Neutrophil (primary cell): Measurements from ENCODE around the gene SUMF1.

Source experiments
- H3K27ac ChIP-seq: fragments of 200-600 bp; sonication (generic); 2 replicates; pipeline ENCODE4 v1.5.1; 2016; ENCODE audit warnings: mild to moderate bottlenecking, moderate library complexity
- H3K27me3 ChIP-seq: fragments of 200-600 bp; sonication (generic); 2 replicates; pipeline ENCODE4 v1.6.0; 2016; ENCODE audit warnings: mild to moderate bottlenecking
- H3K36me3 ChIP-seq: fragments of 200-600 bp; sonication (generic); 2 replicates; pipeline ENCODE4 v1.5.1; 2017
- H3K4me1 ChIP-seq, 2 experiments: fragments of 200-600 bp in 1 of 2; sonication (generic) in 1 of 2; 1 replicate in 1 of 2; 2 replicates in 1 of 2; pipeline versions ENCODE4 v1.5.1 to v1.6.1; 2013 to 2016; ENCODE audit warnings: low read depth in 1 of 2, low read length in 1 of 2, mild to moderate bottlenecking in 1 of 2, moderate library complexity in 1 of 2; ENCODE audit not compliant: control insufficient read depth in 1 of 2, insufficient read depth in 1 of 2
- H3K4me3 ChIP-seq, 2 experiments: fragments of 200-600 bp in 1 of 2; sonication (generic) in 1 of 2; 1 replicate in 1 of 2; 2 replicates in 1 of 2; pipeline ENCODE4 v1.5.1; 2013 to 2016; ENCODE audit warnings: low read depth in 1 of 2, low read length in 1 of 2, mild to moderate bottlenecking in 1 of 2, moderate library complexity in 1 of 2
- H3K9me3 ChIP-seq: fragments of 200-600 bp; sonication (generic); 2 replicates; pipeline ENCODE4 v1.5.1; 2016
- CTCF ChIP-seq: fragments of 200-600 bp; sonication (generic); IDR thresholded peaks from 2 replicates; pipeline ENCODE4 v1.5.1; 2016; ENCODE audit warnings: antibody characterized with exemption

The SUMF1 gene

GRCh38 chr3:4323246-4324027, 143.6 kb downstream of the SUMF1 start:
- Histone ChIP-seq H3K4me3 (no peak overlapping the region), H3K9me3 (peaks cover 3% of the 10 kb centered on the region), H3K36me3 (no peaks in the 10 kb centered on the region), H3K27me3 (no peaks in the 10 kb centered on the region), H3K27ac (no peak overlapping the region), H3K4me1 (peaks cover 6 to 16% of the 10 kb centered on the region in 2 experiments)
- no peak for TF ChIP-seq CTCF

GRCh38 chr3:4322635-4323034, 144.4 kb downstream of the SUMF1 start:
- Histone ChIP-seq H3K4me1 (peaks cover 6 to 16% of the 10 kb centered on the region in 2 experiments), H3K4me3 (no peak overlapping the region), H3K27me3 (no peaks in the 10 kb centered on the region), H3K36me3 (no peaks in the 10 kb centered on the region), H3K27ac (no peak overlapping the region), H3K9me3 (peaks cover 3% of the 10 kb centered on the region)
- no peak for TF ChIP-seq CTCF

GRCh38 chr3:4321732-4322131, 145.3 kb downstream of the SUMF1 start:
- Histone ChIP-seq H3K4me3 (no peak overlapping the region), H3K27ac (no peak overlapping the region), H3K4me1 (peaks cover 6 to 16% of the 10 kb centered on the region in 2 experiments), H3K9me3 (peaks cover 2% of the 10 kb centered on the region), H3K27me3 (no peaks in the 10 kb centered on the region), H3K36me3 (no peaks in the 10 kb centered on the region)
- TF ChIP-seq CTCF, result no peak

- TF ChIP-seq CTCF, result no peak
- H3K36me3 ChIP-seq, result no peaks in the 10 kb centered on the region
- H3K9me3 ChIP-seq, result no peaks in the 10 kb centered on the region
- H3K4me3 ChIP-seq, result no peak overlapping the region
- no peaks in the 10 kb centered on the region for H3K27me3 ChIP-seq
- no peak overlapping the region for H3K27ac ChIP-seq
- H3K4me1 ChIP-seq, result peaks cover 6 to 16% of the 10 kb centered on the region in 2 experiments
Measured at GRCh38 chr3:4320096-4320911, 146.8 kb downstream of the SUMF1 start.

- TF ChIP-seq CTCF, result no peak
- Histone ChIP-seq H3K9me3 (no peaks in the 10 kb centered on the region), H3K36me3 (no peaks in the 10 kb centered on the region), H3K27me3 (no peaks in the 10 kb centered on the region), H3K4me3 (no peak overlapping the region), H3K4me1 (peaks cover 0 to 4% of the 10 kb centered on the region in 2 experiments), H3K27ac (no peak overlapping the region)
Measured at GRCh38 chr3:4314688-4315087, 152.4 kb downstream of the SUMF1 start.
